Smooth muscle cell of the brain vasculature (primary cell): ENCODE data around the gene UBE3A.
"Not testable (repeated sequence)": the region's sequence is repeated elsewhere in the genome, so short reads cannot be mapped to it uniquely, and the experiment has no call there.

Experiments
- DNase-seq: peaks from one replicate; pipeline ENCODE4 v3.0.0-alpha.2; 2012; ENCODE audit warnings: low read depth, low spot score

UBE3A gene

DNA sequence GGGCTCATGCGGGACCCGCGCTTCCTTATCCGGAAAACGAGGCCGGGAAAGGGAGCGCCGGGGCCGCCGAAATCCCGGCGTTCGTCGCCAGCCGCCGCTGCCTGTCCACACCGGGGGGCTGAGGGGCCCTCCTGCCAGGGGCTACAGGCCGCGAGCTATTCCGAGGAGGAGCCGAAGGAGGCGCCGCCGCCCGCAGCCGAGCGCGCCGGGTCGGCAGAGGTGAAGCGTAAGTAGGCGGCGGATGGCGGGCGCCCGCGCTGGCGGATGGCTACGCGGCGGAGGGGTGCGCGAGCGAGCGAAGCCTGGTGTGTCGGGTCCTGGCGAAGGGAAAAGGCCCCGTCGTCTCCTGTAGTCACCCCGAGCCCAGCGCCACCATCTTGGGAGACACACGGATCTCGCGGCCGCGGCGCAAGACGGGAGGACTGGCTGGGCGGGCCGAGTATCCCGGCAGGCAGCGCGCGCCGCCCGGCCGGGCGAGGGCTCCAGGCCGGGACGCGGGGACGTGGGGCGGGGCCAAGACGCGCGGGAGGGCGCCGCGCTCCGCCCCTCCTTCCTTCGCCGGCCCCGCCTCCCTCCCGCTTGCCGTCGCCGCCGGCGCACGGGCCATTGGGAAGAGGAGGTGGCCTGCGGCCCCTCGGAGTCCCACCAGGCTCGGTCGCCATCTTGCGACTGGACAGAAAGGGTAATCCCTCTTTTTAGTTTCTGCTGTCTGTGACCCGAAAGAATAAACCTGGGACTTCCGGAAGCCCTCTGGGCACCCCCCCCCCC, at the start of gene UBE3A:
UBE3A (minus strand) TSS at position 424 of the 768 bp plus-strand sequence. CDS start 29,917 bp downstream, outside the sequence.
- DNase-seq = peak; percentile 84

DNA sequence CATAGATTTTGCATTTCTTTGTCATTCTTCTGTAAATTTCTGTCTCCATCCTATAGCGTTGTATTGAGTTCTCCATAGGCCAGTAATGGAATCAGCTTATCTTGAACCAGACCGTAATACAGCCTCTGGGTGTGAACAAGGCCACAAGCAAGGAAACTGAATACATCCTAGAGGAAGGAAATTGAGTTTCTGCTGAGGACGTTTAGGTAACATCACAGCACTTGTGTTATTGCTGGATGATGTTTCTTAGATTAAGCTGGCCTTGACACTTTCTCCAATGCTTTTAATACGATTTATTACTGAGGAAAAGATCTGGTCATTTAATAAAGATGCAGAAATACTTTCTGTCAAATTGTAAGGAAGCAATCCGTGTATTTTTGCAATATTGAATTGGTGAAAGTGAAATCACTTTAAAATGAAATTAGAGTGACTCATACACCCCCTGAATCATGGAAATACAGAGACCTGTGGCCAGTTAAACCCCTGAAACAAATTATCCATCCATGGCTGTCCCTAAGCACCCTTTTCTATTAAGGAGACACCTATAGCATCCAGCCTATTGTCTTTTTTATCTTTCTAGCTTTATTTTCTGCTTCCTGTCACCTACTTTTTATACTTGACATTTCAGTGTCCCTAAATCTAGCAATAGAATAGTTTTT, 48.5 kb upstream of the UBE3A start:
- DNase-seq = no peak

- no peak for DNase-seq
Observed at GRCh38 chr15:25486051-25486450, 47.2 kb upstream of the UBE3A start.

- DNase-seq = no peak
Observed at GRCh38 chr15:25481208-25481859, 42.5 kb upstream of the UBE3A start.

- DNase-seq = no peak
Observed at GRCh38 chr15:25478313-25478712, 39.5 kb upstream of the UBE3A start.

GRCh38 chr15:25477816-25478215, 39.0 kb upstream of the UBE3A start:
- no peak for DNase-seq

GRCh38 chr15:25474251-25474650, 35.4 kb upstream of the UBE3A start:
- no peak for DNase-seq

DNA sequence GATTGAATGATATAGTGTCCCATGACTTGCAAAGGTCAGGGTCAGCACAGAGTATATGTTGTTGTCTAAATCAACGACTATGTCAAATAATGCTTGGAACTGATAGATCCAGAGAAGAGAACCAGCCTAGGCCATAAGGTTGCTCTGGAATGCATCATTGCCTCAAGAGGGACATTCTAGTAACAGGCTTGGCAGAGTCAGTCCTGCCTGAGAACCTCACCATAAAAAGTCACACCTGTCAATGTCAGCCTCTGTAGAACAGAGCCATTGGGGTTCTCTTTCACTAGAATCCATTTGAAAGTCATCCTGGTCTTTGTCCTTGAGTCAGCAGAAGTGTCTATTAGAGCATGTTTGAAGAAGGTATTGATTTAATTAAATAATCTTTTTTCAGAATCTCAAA, 31.4 kb upstream of the UBE3A start:
- no peak for DNase-seq

GRCh38 chr15:25469377-25469776, 30.6 kb upstream of the UBE3A start:
- DNase-seq = no peak

GRCh38 chr15:25468611-25469010, 29.8 kb upstream of the UBE3A start:
- no peak for DNase-seq

DNA sequence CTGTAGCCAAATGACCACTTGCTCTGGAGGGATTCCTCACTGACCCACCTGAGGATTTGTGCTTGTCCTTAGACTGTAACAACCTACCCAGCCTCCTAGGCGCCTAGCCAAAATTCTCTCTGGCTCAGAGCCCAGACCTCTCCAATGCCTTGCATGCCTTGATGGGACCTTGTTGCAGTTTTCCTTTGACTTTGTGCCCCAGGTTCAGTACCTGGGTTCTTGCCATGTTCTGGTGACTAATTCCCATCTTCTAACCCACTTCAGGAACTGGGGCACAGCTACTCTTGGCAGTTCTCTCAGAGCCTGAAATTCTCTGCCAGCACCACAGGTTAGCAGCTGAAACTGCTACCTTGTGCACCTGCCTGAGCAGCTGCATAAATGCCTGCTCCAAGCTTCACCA, 27.0 kb upstream of the UBE3A start:
- DNase-seq = no peak

GRCh38 chr15:25464784-25465183, 26.0 kb upstream of the UBE3A start:
- DNase-seq = no peak

DNA sequence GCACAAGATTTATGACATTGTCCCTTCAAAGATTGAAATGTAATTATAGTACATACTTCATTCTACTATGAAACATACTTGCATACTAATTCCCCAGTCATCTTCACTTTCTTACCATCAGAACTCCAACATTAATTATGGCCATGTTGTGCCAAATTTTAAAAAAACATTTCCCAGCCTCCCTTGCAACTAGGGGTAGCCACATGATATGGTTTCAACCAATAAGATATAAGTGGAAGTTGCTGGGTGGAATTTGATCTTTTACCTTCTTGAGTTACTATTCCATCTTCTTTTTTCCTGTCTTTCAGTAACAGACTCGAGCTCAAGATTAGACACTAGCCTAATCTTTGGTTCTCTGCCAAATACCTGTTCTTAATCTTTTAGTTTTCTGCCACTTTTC, 25.6 kb upstream of the UBE3A start:
- DNase-seq = no peak

DNA sequence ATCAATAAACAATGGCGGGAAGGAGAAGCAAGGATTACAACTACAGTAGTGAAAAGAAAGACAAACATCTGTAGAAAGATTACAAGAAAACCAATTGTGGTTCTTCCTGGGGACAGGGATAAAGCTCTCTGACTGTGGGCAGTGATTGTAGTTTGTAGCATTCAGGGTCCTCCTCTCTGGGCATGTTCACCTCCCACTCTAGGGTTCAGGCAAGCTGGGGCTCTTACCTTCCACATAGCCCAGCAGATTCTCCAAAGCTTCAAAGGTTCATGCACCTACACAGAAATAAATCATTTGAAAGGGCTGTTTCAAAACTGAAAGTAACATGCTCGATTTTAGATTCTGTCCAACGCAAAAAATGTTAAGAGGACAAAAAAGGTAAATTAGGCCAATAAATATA, 17.4 kb upstream of the UBE3A start:
- no peak for DNase-seq

- no peak for DNase-seq
Observed at GRCh38 chr15:25455226-25455625, 16.4 kb upstream of the UBE3A start.

GRCh38 chr15:25454771-25455170, 15.9 kb upstream of the UBE3A start:
- no peak for DNase-seq

GRCh38 chr15:25453246-25453645, 14.4 kb upstream of the UBE3A start:
- DNase-seq = not testable (repeated sequence)

DNA sequence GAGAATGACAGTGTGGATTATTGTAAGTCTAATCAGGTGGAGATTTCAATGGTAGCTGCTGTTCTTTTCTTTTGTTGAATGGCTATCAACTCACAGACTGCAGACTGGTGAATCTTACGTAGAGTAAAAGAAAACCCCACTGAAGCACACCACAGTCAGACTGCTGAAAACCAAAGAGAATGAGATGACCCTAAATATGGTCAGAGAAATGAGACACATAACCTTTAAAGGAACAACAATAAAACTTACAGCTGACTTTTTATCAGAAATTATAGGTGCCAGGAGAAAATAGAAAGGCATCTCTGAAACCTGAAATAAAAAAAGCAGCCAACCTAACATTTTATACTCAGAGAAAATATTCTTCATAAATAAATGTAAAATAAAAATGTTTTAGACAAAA, 12.7 kb upstream of the UBE3A start:
- DNase-seq = no peak

DNA sequence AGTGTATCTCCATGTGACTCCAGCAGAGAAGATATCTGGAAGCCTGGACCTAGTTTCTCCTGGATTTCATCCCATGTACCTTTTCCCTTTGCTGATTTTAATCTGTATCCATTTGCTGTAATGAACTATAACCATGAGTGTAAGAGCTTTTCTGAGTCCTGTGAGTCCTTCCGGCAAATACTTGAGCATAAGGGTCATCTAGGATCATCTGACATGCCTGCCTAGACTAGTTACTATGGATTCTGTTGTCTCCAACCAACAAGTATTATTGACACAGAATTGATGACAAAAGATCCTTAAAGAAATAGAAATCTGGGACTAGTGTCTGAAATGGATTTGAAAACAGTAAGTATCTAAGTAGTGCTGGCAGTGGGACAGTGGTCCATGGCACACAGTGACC, 11.3 kb upstream of the UBE3A start:
- DNase-seq = no peak

DNA sequence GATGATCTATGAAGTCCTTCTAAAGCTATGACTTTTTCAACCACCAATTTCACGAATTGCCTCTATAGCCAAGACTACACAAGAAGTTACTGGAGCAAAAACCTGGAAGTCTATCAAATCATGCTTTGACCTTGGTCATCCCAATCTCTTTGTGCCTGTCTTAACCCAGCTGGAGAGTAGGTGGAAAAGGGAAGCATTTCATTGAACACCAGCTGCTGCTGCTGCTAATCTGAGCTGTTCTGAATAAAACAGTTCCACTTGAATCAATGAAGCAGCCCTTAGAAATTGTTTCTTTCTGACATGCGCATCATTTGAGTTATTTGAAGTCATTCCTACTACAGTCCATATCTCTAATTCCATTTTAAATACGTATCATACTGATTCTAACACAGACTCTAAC, 7.3 kb upstream of the UBE3A start:
- no peak for DNase-seq

DNA sequence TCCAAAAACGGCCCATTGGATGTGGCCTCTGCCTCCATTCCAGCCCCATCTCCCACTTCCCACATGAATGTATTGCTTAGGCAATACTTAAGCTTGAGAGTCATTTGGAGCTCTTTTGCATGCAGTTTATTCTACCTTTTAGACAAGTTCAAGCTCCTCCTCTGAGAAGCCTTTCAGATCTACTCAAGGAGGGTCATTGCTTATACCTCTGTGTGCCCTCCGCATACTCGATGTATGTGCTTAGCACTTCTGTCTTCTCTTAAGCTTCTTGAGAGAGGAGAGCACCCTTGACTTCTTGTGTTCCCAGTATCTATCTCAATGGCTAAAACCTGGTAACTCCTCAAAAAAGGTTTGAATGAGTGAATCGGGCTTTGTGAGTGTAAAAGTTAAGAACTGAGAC, 6.6 kb upstream of the UBE3A start:
- no peak for DNase-seq

DNA sequence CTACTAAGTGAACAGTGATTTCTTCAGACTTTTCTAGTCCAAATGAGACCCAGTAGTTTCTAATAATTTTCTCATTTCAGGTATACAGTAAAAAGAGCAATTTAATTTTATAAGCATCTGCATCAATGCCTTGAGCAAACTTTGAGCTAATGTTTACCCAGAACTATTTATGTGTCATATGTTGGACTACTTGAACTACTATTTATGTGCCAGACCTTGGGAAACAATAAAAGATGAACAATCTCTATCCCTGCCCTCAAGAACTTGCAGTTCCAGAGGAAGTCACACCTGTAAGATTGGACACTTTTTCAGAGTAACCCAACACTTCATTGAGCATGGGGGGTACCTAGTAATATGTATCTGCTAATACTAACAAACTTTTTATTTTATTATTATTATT, 2.3 kb upstream of the UBE3A start:
- DNase-seq = no peak

DNA sequence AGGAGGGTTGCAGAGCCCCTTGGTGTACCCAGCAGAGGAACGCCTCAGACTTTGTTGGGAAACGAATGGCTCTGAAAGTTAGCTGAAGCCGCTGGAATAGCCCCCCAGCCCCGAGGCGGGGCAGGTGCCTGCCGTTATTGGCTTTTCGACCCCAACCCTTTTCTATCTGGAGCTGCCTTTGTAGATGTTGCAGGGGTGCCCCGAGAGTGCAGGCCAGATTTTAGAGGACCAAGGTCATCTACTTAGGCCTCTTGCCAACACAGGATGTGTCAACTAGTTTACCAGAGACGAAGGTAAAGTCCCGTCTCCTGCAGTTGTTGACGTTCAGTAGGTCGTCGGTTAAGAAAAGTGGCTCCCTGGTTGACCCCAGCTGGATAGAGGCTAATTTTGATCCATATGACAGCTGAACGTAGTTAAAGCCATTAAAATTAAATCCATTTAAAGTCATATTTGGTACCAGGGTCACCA, 579 bp upstream of the UBE3A start:
- no peak for DNase-seq
